CD8-positive, alpha-beta memory T cell (primary cell): Measurements from ENCODE around the gene GTF3A. TPM values are rescaled to one million over a fixed set of nuclear protein-coding genes. Genes with fewer than 3 reads are reported as not detected.
"Not testable (repeated sequence)": the region's sequence is repeated elsewhere in the genome, so short reads cannot be mapped to it uniquely, and the experiment has no call there.

Experiments
- CTCF ChIA-PET: fragments of 350-600 bp; sonication (Branson Sonifier 250); formaldehyde crosslinking; loops from one replicate; lab custom pipeline; 2021; ENCODE audit warnings: antibody characterized with exemption; lab: Charles Lee
- POLR2A ChIA-PET: fragments of 350-600 bp; sonication (Branson Sonifier 250); formaldehyde crosslinking; loops from one replicate; lab custom pipeline; 2021; ENCODE audit warnings: antibody characterized with exemption; lab: Charles Lee
- DNase-seq, 5 donors: peaks; one replicate each; pipeline versions ENCODE4 v3.0.0 to v3.0.0-alpha.2; 2020 to 2022; ENCODE audit warnings: mixed read lengths in 1 of 5
- H3K27ac ChIP-seq: one replicate; pipeline ENCODE4 v1.7.0; 2013; ENCODE audit warnings: low read depth, mild to moderate bottlenecking, low read length, moderate library complexity
- H3K27me3 ChIP-seq: 2 replicates; pipeline ENCODE4 v1.7.0; 2013; ENCODE audit warnings: low read length, mild to moderate bottlenecking; ENCODE audit not compliant: insufficient read depth, poor library complexity, severe bottlenecking
- H3K36me3 ChIP-seq: 2 replicates; pipeline ENCODE4 v1.7.0; 2013; ENCODE audit warnings: mild to moderate bottlenecking, low read length, moderate library complexity; ENCODE audit not compliant: insufficient read depth
- H3K4me1 ChIP-seq: 2 replicates; pipeline ENCODE4 v1.7.0; 2013; ENCODE audit warnings: mild to moderate bottlenecking, low read length, moderate library complexity; ENCODE audit not compliant: insufficient read depth
- H3K4me3 ChIP-seq: 2 replicates; pipeline ENCODE4 v1.7.0; 2013; ENCODE audit warnings: mild to moderate bottlenecking, low read length
- H3K9me3 ChIP-seq: 2 replicates; pipeline ENCODE4 v1.7.0; 2013; ENCODE audit warnings: mild to moderate bottlenecking, low read length
- H3K27ac Mint-ChIP-seq, 8 donors: one replicate each; pipeline ENCODE4 v1.8.0; 2020 to 2021; ENCODE audit warnings: mixed read lengths in 8 of 8, mild to moderate bottlenecking in 6 of 8, inconsistent platforms in 3 of 8, moderate library complexity in 3 of 8
- H3K27me3 Mint-ChIP-seq, 2 donors: one replicate each; pipeline ENCODE4 v1.8.0; 2020 to 2021; ENCODE audit warnings: mixed read lengths in 2 of 2, mild to moderate bottlenecking in 1 of 2, moderate library complexity in 1 of 2
- H3K36me3 Mint-ChIP-seq, 3 donors: one replicate each; pipeline ENCODE4 v1.8.0; 2020 to 2021; ENCODE audit warnings: mixed read lengths in 3 of 3, inconsistent platforms in 1 of 3, mild to moderate bottlenecking in 1 of 3
- H3K4me1 Mint-ChIP-seq, 3 donors: one replicate each; pipeline ENCODE4 v1.8.0; 2020 to 2021; ENCODE audit warnings: mixed read lengths in 3 of 3, inconsistent platforms in 1 of 3, mild to moderate bottlenecking in 1 of 3
- H3K4me3 Mint-ChIP-seq, 7 donors: one replicate each; pipeline ENCODE4 v1.8.0; 2020 to 2021; ENCODE audit warnings: mixed read lengths in 7 of 7, mild to moderate bottlenecking in 6 of 7, moderate library complexity in 4 of 7, inconsistent platforms in 2 of 7
- H3K9me3 Mint-ChIP-seq, 5 donors: one replicate each; pipeline ENCODE4 v1.8.0; 2020 to 2022; ENCODE audit warnings: mixed read lengths in 5 of 5, mild to moderate bottlenecking in 3 of 5, moderate library complexity in 2 of 5, inconsistent platforms in 1 of 5
- polyA plus RNA-seq: library from polyadenylated mRNA; unstranded; fragments of 300-500 nt; fragmentation: Illumina TruSeq; gene quantifications from one replicate; pipeline ENCODE4 v1.2.3, GENCODE V29; 2021
- total RNA-seq, 2 experiments: library from RNA; stranded (reverse); gene quantifications; one replicate each; pipeline ENCODE4 v1.2.3, GENCODE V29; 2021

GTF3A gene
- total and polyA plus RNA-seq, 3 experiments from 2014 or later: 296 to 606 (median 323) TPM

- Mint-ChIP-seq H3K4me3 (no peak overlapping the region), H3K36me3 (no peaks in the 10 kb centered on the region), H3K27me3 (peaks cover 3 to 33% of the 10 kb centered on the region in 2 donors), H3K27ac (no peak overlapping the region), H3K9me3 (no peaks in the 10 kb centered on the region), H3K4me1 (no peaks in the 10 kb centered on the region)
- H3K4me1 ChIP-seq: no peaks in the 10 kb centered on the region
- H3K27me3 ChIP-seq: no peaks in the 10 kb centered on the region
- ChIA-PET POLR2A (no interaction called here), CTCF (no interaction called here)
- no peak for DNase-seq
- H3K9me3 ChIP-seq: no peaks in the 10 kb centered on the region
- H3K27ac ChIP-seq: no peak overlapping the region
- no peak overlapping the region for H3K4me3 ChIP-seq
- H3K36me3 ChIP-seq: no peaks in the 10 kb centered on the region
These were observed 26.1 kb upstream of the GTF3A start for GRCh38 chr13:27398360-27398759.

- H3K9me3 Mint-ChIP-seq, H3K27ac Mint-ChIP-seq, H3K4me1 Mint-ChIP-seq, H3K27ac ChIP-seq, H3K4me3 Mint-ChIP-seq, H3K36me3 Mint-ChIP-seq, POLR2A ChIA-PET, H3K36me3 ChIP-seq, H3K4me1 ChIP-seq, DNase-seq, H3K4me3 ChIP-seq, H3K9me3 ChIP-seq, H3K27me3 ChIP-seq: not testable (repeated sequence)
- peaks cover 0 to 29% of the 10 kb centered on the region in 2 donors for H3K27me3 Mint-ChIP-seq
- CTCF ChIA-PET: interaction anchor here (1.2 to 2.1 kb wide), 2 partner anchors 14 to 426 kb away, joined by 3 to 9 read pairs; no protein-coding TSS in a partner anchor
These were observed 24.0 kb upstream of the GTF3A start for GRCh38 chr13:27400405-27400804.

- peaks cover 0 to 24% of the 10 kb centered on the region in 2 donors for H3K27me3 Mint-ChIP-seq
- no peak overlapping the region for H3K4me3 Mint-ChIP-seq
- ChIA-PET CTCF (interaction anchor here (2.1 kb wide), 1 partner anchor 425 kb away, joined by 9 read pairs; no protein-coding TSS in a partner anchor), POLR2A (no interaction called here)
- H3K9me3 Mint-ChIP-seq: no peaks in the 10 kb centered on the region
- Histone ChIP-seq H3K27ac (no peak overlapping the region), H3K9me3 (no peaks in the 10 kb centered on the region), H3K27me3 (no peaks in the 10 kb centered on the region), H3K4me1 (peaks cover 3% of the 10 kb centered on the region), H3K36me3 (no peaks in the 10 kb centered on the region), H3K4me3 (no peak overlapping the region)
- no peaks in the 10 kb centered on the region for H3K36me3 Mint-ChIP-seq
- H3K27ac Mint-ChIP-seq: no peak overlapping the region
- no peak for DNase-seq
- peaks cover 0 to under 1% (median under 1%) of the 10 kb centered on the region in 3 donors for H3K4me1 Mint-ChIP-seq
These were observed 23.2 kb upstream of the GTF3A start for GRCh38 chr13:27401210-27401609.

DNA sequence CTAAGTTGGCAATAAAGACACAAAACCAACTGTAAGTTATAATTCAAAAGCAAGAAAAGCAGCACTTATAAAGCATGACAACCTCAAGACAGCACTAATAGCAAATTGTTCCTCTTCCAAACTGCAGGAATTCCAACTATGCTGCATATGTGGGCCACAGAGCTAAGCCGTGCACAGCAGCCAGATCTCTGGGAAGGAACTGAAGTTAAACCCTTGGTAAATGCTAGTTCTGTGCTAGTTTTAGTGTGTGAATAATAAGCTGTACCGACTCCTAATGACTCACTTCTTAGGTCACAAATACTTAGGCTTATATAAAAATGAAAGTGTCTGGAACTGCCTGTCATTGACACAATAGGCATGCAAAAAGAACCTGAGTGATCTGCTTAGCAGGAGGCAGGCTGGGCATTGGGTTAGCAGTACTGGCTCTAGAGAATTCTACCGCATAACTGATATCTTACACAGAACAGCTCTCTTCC lies 21.2 kb upstream of the GTF3A start:
- ChIA-PET CTCF (interaction anchor here (1.4 to 2.3 kb wide), 2 partner anchors 423 to 427 kb away, joined by 4 to 9 read pairs; no protein-coding TSS in a partner anchor), POLR2A (no interaction called here)
- H3K27ac Mint-ChIP-seq: no peak overlapping the region

GRCh38 chr13:27403727-27404385 lies 20.6 kb upstream of the GTF3A start:
- Mint-ChIP-seq H3K4me3 (no peak overlapping the region), H3K27ac (peak overlapping the region in 1 of 8 donors; percentile 89), H3K9me3 (no peaks in the 10 kb centered on the region), H3K36me3 (no peaks in the 10 kb centered on the region), H3K27me3 (peaks cover 15 to 27% of the 10 kb centered on the region in 2 donors), H3K4me1 (peaks cover 4 to 5% (median 5%) of the 10 kb centered on the region in 3 donors)
- H3K4me3 ChIP-seq: no peak overlapping the region
- peaks cover 8% of the 10 kb centered on the region for H3K4me1 ChIP-seq
- no peaks in the 10 kb centered on the region for H3K36me3 ChIP-seq
- H3K9me3 ChIP-seq: no peaks in the 10 kb centered on the region
- ChIA-PET POLR2A (no interaction called here), CTCF (interaction anchor here (1.4 to 2.3 kb wide), 2 partner anchors 422 to 426 kb away, joined by 4 to 9 read pairs; no protein-coding TSS in a partner anchor)
- DNase-seq: no peak
- peaks cover 7% of the 10 kb centered on the region for H3K27me3 ChIP-seq
- H3K27ac ChIP-seq: no peak overlapping the region

More for the DNA sequence above, 21.2 kb upstream of the GTF3A start:
- no peak for DNase-seq
- no peaks in the 10 kb centered on the region for H3K9me3 ChIP-seq
- H3K27me3 ChIP-seq: peaks cover 7% of the 10 kb centered on the region
- no peaks in the 10 kb centered on the region for H3K36me3 ChIP-seq
- Mint-ChIP-seq H3K9me3 (no peaks in the 10 kb centered on the region), H3K27me3 (peaks cover 9 to 27% of the 10 kb centered on the region in 2 donors), H3K4me3 (no peak overlapping the region), H3K4me1 (peaks cover 4 to 5% (median 5%) of the 10 kb centered on the region in 3 donors), H3K36me3 (no peaks in the 10 kb centered on the region)
- H3K4me3 ChIP-seq: no peak overlapping the region
- peaks cover 8% of the 10 kb centered on the region for H3K4me1 ChIP-seq
- no peak overlapping the region for H3K27ac ChIP-seq

DNA sequence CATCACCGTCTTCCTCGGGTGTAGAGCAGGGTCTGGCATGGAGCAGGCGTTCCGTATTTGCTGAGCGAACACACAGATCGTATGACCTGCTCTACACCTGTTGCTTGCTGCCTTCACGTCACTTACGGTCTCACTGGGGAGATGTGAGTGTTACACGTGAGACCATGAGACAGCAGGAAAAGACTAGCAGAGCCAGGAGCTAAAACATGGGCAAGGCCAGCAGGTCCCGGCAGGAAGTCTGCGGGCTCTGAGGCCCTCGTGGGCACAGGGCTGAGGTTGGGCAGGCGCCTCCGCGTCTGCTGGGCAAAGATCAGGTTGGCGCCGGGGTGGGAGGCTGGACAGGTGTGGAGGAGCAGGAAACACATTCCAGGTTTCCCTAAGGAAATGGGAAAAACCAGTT lies 19.7 kb upstream of the GTF3A start:
- Histone ChIP-seq H3K4me3 (no peak overlapping the region), H3K27me3 (peaks cover 7% of the 10 kb centered on the region), H3K4me1 (peaks cover 8% of the 10 kb centered on the region), H3K27ac (no peak overlapping the region), H3K36me3 (no peaks in the 10 kb centered on the region), H3K9me3 (no peaks in the 10 kb centered on the region)
- H3K4me1 Mint-ChIP-seq: peaks cover 4 to 5% (median 5%) of the 10 kb centered on the region in 3 donors
- peaks cover 19 to 31% of the 10 kb centered on the region in 2 donors for H3K27me3 Mint-ChIP-seq
- H3K4me3 Mint-ChIP-seq: no peak overlapping the region
- ChIA-PET CTCF (interaction anchor here (2.6 kb wide), 2 partner anchors 21 to 422 kb away, joined by 14 to 20 read pairs; no protein-coding TSS in a partner anchor), POLR2A (interaction anchor here (1.2 kb wide), 1 partner anchor 21 kb away, joined by 3 read pairs; no protein-coding TSS in a partner anchor)
- no peak overlapping the region for H3K27ac Mint-ChIP-seq
- no peak for DNase-seq
- no peaks in the 10 kb centered on the region for H3K9me3 Mint-ChIP-seq
- no peaks in the 10 kb centered on the region for H3K36me3 Mint-ChIP-seq

GRCh38 chr13:27405546-27406134 lies 18.8 kb upstream of the GTF3A start:
- peaks cover 8% of the 10 kb centered on the region for H3K4me1 ChIP-seq
- POLR2A ChIA-PET: interaction anchor here (1.2 kb wide), 1 partner anchor 20 kb away, joined by 3 read pairs; no protein-coding TSS in a partner anchor
- H3K27ac ChIP-seq: no peak overlapping the region
- peaks cover 4 to 5% (median 5%) of the 10 kb centered on the region in 3 donors for H3K4me1 Mint-ChIP-seq
- H3K4me3 ChIP-seq: no peak overlapping the region
- no peaks in the 10 kb centered on the region for H3K9me3 Mint-ChIP-seq
- no peaks in the 10 kb centered on the region for H3K9me3 ChIP-seq
- peaks cover 19 to 37% of the 10 kb centered on the region in 2 donors for H3K27me3 Mint-ChIP-seq
- peaks cover 7% of the 10 kb centered on the region for H3K27me3 ChIP-seq
- CTCF ChIA-PET: interaction anchor here (0.8 to 2.6 kb wide), 9 partner anchors 18 to 421 kb away, joined by 3 to 20 read pairs (median 4); partner anchors contain the start of gene LNX2
- no peaks in the 10 kb centered on the region for H3K36me3 ChIP-seq
- H3K36me3 Mint-ChIP-seq: no peaks in the 10 kb centered on the region
- no peak for DNase-seq
- H3K4me3 Mint-ChIP-seq: no peak overlapping the region
- H3K27ac Mint-ChIP-seq: no peak overlapping the region
